HL-60/S4 treated with phorbol 12-myristate 13-acetate at 8.2 ng/mL for 4 days and 3 days (cell line): ENCODE data around the gene LRTM1.

ENCODE experiments used
- in situ Hi-C: fragments of 300-500 bp; cut with MboI; formaldehyde crosslinking; loops from 2 replicates; pipeline ENCODE4 v1.15.0; 2022; ENCODE audit warnings: low sequenced_read_pairs

LRTM1 gene

GRCh38 chr3:54941690-54942362 lies 14.0 kb upstream of the LRTM1 start:
- in situ Hi-C loops: no loop called here

GRCh38 chr3:54940971-54941370 lies 13.1 kb upstream of the LRTM1 start:
- in situ Hi-C loops: no loop called here

- in situ Hi-C loops: no loop called here
Measured at GRCh38 chr3:54939557-54940300, 11.9 kb upstream of the LRTM1 start.

- in situ Hi-C loops: no loop called here
Measured at GRCh38 chr3:54936561-54936960, 8.7 kb upstream of the LRTM1 start.

- in situ Hi-C loops: no loop called here
Measured at GRCh38 chr3:54935869-54936268, 8.0 kb upstream of the LRTM1 start.

GRCh38 chr3:54932606-54933005 lies 4.7 kb upstream of the LRTM1 start:
- in situ Hi-C loops: no loop called here

- in situ Hi-C loops: no loop called here
Measured at GRCh38 chr3:54931182-54931581, 3.3 kb upstream of the LRTM1 start.

- in situ Hi-C loops: no loop called here
Measured at GRCh38 chr3:54918516-54918915, 9.3 kb downstream of the LRTM1 start.

GRCh38 chr3:54917862-54918261 lies 10.0 kb downstream of the LRTM1 start:
- in situ Hi-C loops: no loop called here

- in situ Hi-C loops: no loop called here
Measured at GRCh38 chr3:54917174-54917573, 10.7 kb downstream of the LRTM1 start.

- in situ Hi-C loops: no loop called here
Measured at GRCh38 chr3:54916732-54917131, 11.1 kb downstream of the LRTM1 start.

GRCh38 chr3:54915976-54916375 lies 11.9 kb downstream of the LRTM1 start:
- in situ Hi-C loops: no loop called here

GRCh38 chr3:54915181-54915580 lies 12.7 kb downstream of the LRTM1 start:
- in situ Hi-C loops: no loop called here

- in situ Hi-C loops: no loop called here
Measured at GRCh38 chr3:54914180-54914579, 13.7 kb downstream of the LRTM1 start.

GRCh38 chr3:54909191-54909590 lies 18.7 kb downstream of the LRTM1 start:
- in situ Hi-C loops: no loop called here

- in situ Hi-C loops: no loop called here
Measured at GRCh38 chr3:54906763-54907162, 21.1 kb downstream of the LRTM1 start.

- in situ Hi-C loops: no loop called here
Measured at GRCh38 chr3:54905920-54906319, 21.9 kb downstream of the LRTM1 start.

- in situ Hi-C loops: no loop called here
Measured at GRCh38 chr3:54905261-54905888, 22.5 kb downstream of the LRTM1 start.

GRCh38 chr3:54901906-54902685 lies 25.8 kb downstream of the LRTM1 start:
- in situ Hi-C loops: no loop called here

GRCh38 chr3:54900838-54901591 lies 26.8 kb downstream of the LRTM1 start:
- in situ Hi-C loops: no loop called here

GRCh38 chr3:54899273-54899672 lies 28.6 kb downstream of the LRTM1 start:
- in situ Hi-C loops: no loop called here
